Nucleus accumbens (tissue), 56 donors: ENCODE data around the gene CFAP126.
"Not testable (repeated sequence)": the region's sequence is repeated elsewhere in the genome, so short reads cannot be mapped to it uniquely, and the experiment has no call there.

ENCODE experiments used
- DNase-seq, 56 donors: peaks; one replicate each; lab custom pipeline; 2025; lab: John Stamatoyannopoulos, UW

The CFAP126 gene

DNA sequence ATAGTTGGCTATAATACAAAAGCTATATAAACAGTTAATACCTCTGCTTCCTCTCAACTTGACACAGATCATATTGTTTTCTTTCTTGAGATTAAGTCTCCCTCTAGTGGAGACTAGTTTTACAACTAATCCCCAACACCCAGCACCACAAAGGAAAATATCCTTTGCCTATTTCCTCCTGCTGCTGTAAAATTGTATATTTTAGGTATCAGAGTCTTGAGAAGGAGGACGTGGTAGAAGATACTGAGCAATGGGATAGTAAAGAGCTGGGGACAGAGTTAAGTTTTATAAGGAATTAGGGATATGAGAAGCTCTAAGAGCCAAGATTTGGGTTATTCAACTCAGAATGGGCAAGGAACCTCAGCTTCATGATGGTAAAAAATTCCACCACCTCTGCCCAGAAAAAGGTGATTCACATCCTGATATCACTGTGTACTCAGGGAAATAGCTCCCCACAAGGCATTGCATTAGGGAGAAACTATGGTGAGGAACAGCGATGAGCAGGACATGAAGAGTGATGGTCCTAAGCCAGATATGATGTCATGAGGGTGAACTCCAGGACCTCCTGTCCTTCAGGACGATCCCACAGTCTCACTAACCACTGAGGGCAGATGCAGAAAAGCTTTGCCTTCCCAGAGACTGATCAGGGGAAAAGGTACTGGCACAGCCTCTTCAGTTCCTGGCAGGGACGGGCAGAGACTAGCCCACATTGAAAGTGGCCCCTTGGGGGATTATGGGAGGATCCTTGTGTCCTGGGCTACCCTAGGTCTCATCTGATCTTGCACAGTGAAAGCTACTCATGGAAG is 14.7 kb upstream of the CFAP126 start:
- peak in 1 of 56 donors; percentile 2 for DNase-seq

- no peak for DNase-seq
These were observed 14.0 kb upstream of the CFAP126 start for GRCh38 chr1:161381707-161382106.

GRCh38 chr1:161379071-161379470 is 11.4 kb upstream of the CFAP126 start:
- DNase-seq, result peak in 6 of 56 donors; percentile 2 to 24 (median 18)

- no peak for DNase-seq
These were observed 10.3 kb upstream of the CFAP126 start for GRCh38 chr1:161378014-161378413.

DNA sequence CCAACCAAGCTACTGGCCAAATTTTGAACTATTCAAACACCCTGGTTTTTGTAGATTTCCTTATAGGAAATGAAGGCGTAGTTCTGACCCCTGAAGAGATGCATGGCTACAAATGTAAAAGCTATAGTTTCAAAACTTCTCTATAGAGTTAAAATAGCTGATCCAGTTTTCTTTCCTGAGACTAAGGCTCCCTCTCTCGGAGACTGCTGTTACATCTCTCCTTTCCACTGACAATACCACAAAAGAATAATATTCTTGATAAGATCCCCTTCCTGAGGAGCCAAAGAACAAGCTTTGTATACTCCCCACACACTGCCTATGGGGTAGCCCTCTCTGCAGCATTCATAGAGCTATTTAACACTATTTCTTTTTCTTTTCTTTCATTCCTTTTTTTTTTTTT is 6.7 kb upstream of the CFAP126 start:
- DNase-seq, result no peak

- no peak for DNase-seq
These were observed 5.8 kb upstream of the CFAP126 start for GRCh38 chr1:161373442-161373841.

DNA sequence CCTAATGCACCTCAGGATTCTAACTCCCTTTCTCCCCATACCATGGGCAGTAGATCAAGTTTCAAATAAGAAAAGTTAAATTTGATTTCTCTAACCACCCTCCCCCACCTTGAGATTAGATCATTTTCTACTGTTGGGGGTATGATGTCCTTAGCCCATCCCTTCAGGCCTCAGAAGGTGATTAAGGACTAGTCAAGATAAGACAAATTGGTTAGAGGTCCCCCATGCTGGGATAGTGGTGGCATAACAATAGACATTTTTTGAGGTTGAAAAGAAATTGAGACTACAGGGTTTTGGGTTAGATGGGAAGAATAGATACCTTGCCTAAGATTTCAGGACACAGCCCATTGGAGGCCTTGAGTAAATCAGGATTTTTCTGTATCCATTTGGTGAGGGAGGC is 2.5 kb downstream of the CFAP126 start:
- no peak for DNase-seq

GRCh38 chr1:161364332-161364731 is 3.3 kb downstream of the CFAP126 start:
- DNase-seq, result no peak

DNA sequence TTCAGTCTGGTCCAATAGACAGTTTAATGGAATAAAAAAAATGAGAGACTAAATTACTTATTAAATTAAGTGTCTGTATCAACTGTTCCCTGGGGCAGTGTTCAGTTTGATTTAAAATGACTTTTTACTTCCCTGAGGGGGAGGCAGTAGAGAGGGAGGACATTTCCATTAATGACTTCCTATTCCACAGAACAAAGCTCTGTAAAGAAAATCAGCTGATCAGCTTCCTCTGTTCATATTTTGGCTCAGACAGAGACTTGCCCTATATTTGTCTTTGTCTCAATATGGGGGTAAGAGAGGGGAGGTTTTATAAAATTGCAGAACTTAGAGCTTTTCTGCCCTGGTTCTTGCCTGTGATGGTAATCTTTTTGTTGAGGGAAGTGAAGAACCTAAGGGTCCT is 8.4 kb downstream of the CFAP126 start:
- DNase-seq, result no peak

GRCh38 chr1:161357073-161357472 is 10.6 kb downstream of the CFAP126 start:
- no peak for DNase-seq

DNA sequence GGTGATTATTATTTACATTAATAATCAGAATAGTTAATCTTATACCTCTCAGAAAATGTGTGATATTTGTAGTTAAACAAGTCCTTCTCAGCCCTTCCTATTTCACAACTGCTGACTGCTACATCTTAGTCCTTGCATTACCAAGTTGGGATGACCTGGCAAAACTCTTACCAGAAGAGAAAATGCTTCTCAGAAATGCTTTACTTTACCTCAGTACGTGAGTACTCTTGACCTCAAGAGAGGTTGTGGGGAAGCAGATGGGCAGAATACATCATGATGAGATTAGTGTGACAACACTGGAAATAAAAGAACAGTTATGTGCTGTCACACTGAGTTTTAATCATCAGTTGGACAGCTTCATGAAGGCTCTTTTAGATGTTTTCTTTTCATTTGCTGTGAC is 16.2 kb downstream of the CFAP126 start:
- no peak for DNase-seq

DNA sequence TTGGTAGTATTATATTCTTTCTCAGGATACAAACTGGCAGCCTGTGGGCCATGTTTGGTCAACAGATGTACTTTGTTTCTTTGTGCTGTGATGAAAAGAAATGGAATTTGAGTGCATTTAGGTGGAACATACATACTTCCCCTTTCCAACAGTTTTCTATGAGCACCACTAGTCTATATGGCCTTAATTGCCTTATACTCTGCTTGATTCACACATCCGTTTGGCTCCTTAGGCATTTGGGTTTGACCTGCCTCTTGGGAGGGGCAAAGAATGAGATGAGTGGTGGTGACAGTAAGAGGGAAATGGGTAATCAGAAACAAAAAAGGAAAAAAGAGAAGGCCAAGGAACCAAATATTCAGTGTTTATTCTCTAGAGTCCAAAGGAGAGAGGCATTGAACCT is 17.0 kb downstream of the CFAP126 start:
- no peak for DNase-seq

GRCh38 chr1:161342821-161343220 is 24.9 kb downstream of the CFAP126 start:
- no peak for DNase-seq

GRCh38 chr1:161342177-161342576 is 25.5 kb downstream of the CFAP126 start:
- DNase-seq, result no peak

- no peak for DNase-seq
These were observed 31.9 kb downstream of the CFAP126 start for GRCh38 chr1:161335796-161336195.

- no peak for DNase-seq
These were observed 34.5 kb downstream of the CFAP126 start for GRCh38 chr1:161333166-161333565.

GRCh38 chr1:161330346-161330745 is 37.3 kb downstream of the CFAP126 start:
- peak in 1 of 56 donors; percentile 8 for DNase-seq

DNA sequence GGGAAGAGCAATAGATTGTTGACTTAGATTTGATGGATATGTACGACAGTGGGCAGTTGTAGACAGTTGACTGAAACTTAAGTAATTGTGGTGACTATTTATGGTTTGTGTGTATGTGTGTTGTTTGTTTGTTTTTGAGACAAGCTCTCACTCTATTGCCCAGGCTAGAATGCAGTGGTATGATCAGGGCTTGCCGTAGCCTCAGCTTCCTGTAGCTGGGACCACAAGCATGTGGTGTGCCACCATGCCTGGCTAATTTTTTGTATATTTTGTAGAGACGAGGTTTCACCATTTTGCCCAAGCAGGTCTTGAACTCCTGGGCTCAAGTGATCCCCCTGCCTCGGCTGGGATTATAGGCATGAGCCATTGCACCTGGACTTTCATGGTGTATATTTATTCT is 43.7 kb downstream of the CFAP126 start:
- DNase-seq, result no peak

DNA sequence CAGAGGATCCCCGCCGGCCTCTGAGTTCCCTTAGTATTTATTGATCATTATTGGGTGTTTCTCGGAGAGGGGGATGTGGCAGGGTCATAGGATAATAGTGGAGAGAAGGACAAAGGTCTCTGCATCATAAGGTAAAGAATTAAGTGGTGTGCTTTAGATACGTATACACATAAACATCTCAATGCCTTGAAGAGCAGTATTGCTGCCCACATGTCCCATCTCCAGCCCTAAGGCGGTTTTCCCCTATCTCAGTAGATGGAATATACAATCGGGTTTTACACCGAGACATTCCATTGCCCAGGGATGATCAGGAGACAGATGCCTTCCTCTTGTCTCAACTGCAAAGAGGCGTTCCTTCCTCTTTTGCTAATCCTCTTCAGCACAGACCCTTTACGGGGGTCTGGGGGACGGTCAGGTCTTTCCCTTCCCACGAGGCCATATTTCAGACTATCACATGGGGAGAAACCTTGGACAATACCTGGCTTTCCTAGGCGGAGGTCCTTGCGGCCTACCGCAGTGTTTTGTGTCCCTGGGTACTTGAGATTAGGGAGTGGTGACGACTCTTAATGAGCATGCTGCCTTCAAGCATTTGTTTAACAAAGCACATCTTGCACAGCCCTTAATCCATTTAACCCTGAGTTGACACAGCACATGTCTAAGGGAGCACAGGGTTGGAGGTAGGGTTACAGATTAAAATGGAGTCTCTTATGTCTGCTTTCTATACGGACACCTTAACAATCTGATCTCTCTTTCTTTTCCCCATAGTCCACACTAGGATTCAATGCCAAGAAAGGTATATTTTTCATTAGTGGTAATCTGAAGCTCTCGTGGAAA is 51.6 kb downstream of the CFAP126 start:
- not testable (repeated sequence) for DNase-seq
